DMS153 treated with DMSO at 0.1 percent for 48 hours (cell line): ENCODE results near the gene TRPV2.
A peak's percentile ranks its signal among the peaks of the same experiment; 100 is the strongest.
"Not testable (repeated sequence)": the region's sequence is repeated elsewhere in the genome, so short reads cannot be mapped to it uniquely, and the experiment has no call there.

Experiments used
- DNase-seq: peaks from one replicate; lab custom pipeline; 2025; ENCODE audit not compliant: unreplicated experiment; lab: John Stamatoyannopoulos, UW

Gene TRPV2

GRCh38 chr17:16415031-16415924, at the start of gene TRPV2:
TRPV2 (plus strand) TSS chr17:16415571; CDS start chr17:16417669, 2,098 bp downstream.
- no peak for DNase-seq

- no peak for DNase-seq
Observed at GRCh38 chr17:16371742-16372141, 43.6 kb upstream of the TRPV2 start.

GRCh38 chr17:16374146-16374938, 41.0 kb upstream of the TRPV2 start:
- no peak for DNase-seq

- no peak for DNase-seq
Observed at GRCh38 chr17:16377941-16378341, 37.4 kb upstream of the TRPV2 start.

GRCh38 chr17:16378636-16379282, 36.6 kb upstream of the TRPV2 start:
- DNase-seq: no peak

GRCh38 chr17:16379654-16380053, 35.7 kb upstream of the TRPV2 start:
- no peak for DNase-seq

GRCh38 chr17:16380640-16381495, 34.5 kb upstream of the TRPV2 start, which contains the start of gene UBB:
UBB (plus strand) TSS chr17:16381091; CDS start chr17:16381908, 817 bp downstream.
- peak; percentile 52 for DNase-seq

GRCh38 chr17:16381496-16381820, 33.9 kb upstream of the TRPV2 start:
- no peak for DNase-seq

- DNase-seq: no peak
Observed at GRCh38 chr17:16383216-16383615, 32.2 kb upstream of the TRPV2 start.

- no peak for DNase-seq
Observed at GRCh38 chr17:16383772-16384287, 31.5 kb upstream of the TRPV2 start.

- no peak for DNase-seq
Observed at GRCh38 chr17:16384557-16384956, 30.8 kb upstream of the TRPV2 start.

GRCh38 chr17:16386126-16386507, 29.3 kb upstream of the TRPV2 start:
- not testable (repeated sequence) for DNase-seq

GRCh38 chr17:16391451-16391850, 23.9 kb upstream of the TRPV2 start:
- no peak for DNase-seq

GRCh38 chr17:16392491-16392890, 22.9 kb upstream of the TRPV2 start:
- DNase-seq: not testable (repeated sequence)

- not testable (repeated sequence) for DNase-seq
Observed at GRCh38 chr17:16395887-16396286, 19.5 kb upstream of the TRPV2 start.

- not testable (repeated sequence) for DNase-seq
Observed at GRCh38 chr17:16396693-16397092, 18.7 kb upstream of the TRPV2 start.

GRCh38 chr17:16398270-16399267, 16.8 kb upstream of the TRPV2 start:
- no peak for DNase-seq

- DNase-seq: not testable (repeated sequence)
Observed at GRCh38 chr17:16403847-16404246, 11.5 kb upstream of the TRPV2 start.
